Osteocyte (in vitro differentiated cells): ENCODE results near the gene FAM149A. TPM values are rescaled to one million over a fixed set of nuclear protein-coding genes. Genes with fewer than 3 reads are reported as not detected.
A peak's percentile ranks its signal among the peaks of the same experiment; 100 is the strongest.

Source experiments
- DNase-seq: peaks from one replicate; pipeline ENCODE4 v3.0.0; 2021; ENCODE audit warnings: mixed read lengths; ENCODE audit not compliant: unreplicated experiment; ENCODE audit errors: extremely low spot score
- H3K27ac Mint-ChIP-seq: one replicate; pipeline ENCODE4 v1.8.0; 2021; ENCODE audit warnings: mild to moderate bottlenecking, mixed read lengths; ENCODE audit not compliant: unreplicated experiment
- H3K27me3 Mint-ChIP-seq: one replicate; pipeline ENCODE4 v1.8.0; 2021; ENCODE audit warnings: mixed read lengths; ENCODE audit not compliant: unreplicated experiment
- H3K36me3 Mint-ChIP-seq: one replicate; pipeline ENCODE4 v1.8.0; 2021; ENCODE audit warnings: mixed read lengths; ENCODE audit not compliant: unreplicated experiment
- H3K4me1 Mint-ChIP-seq: one replicate; pipeline ENCODE4 v1.8.0; 2021; ENCODE audit warnings: mixed read lengths; ENCODE audit not compliant: unreplicated experiment
- H3K4me3 Mint-ChIP-seq: one replicate; pipeline ENCODE4 v1.8.0; 2021; ENCODE audit warnings: mild to moderate bottlenecking, moderate library complexity, mixed read lengths; ENCODE audit not compliant: unreplicated experiment
- H3K9me3 Mint-ChIP-seq: one replicate; pipeline ENCODE4 v1.8.0; 2021; ENCODE audit warnings: mixed read lengths; ENCODE audit not compliant: unreplicated experiment
- total RNA-seq: library from RNA; stranded (reverse); gene quantifications from 2 replicates; pipeline ENCODE4 v1.2.1, GENCODE V29; 2021
- TF ChIP-seq, protein P1 (sequence below): fragments of 200-600 bp; sonication (generic); IDR thresholded peaks from 2 replicates; pipeline ENCODE4 v1.5.0; 2021; ENCODE audit warnings: antibody characterized with exemption, mild to moderate bottlenecking, moderate library complexity

FAM149A gene
- total RNA-seq, 1 donor from 2014 or later, result 2.3 TPM

DNA sequence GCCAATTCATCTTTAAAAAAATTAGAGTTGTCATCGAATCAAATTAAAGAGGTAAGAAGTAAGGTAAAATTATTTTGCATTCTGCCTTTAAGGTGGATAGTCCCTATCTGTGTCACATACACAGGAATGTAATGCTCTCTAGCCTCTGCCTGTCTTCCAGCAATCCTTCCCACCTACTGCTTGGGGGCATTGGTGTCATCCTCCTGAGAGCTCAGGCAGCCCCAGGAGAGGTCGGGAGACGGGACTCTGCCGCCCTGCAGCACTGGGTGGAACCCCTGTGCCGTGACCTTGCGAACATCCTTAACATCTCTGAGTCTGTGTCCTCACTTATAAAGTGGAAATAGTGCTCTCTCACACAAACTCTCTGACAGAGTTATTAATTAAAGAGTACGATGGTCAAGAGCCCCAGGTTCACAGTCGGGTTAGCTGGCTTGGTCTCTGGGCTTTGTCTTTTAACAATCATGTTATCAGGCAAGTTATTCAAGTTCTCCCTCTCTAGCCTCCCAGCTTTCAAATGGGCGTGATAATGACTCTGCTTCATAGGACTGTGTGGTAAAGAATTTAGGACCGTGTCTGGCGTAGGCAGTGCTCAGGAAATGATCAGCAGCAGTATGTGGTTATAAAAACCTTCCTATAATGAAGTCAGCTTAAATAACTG is 25.4 kb upstream of the FAM149A start:
- Mint-ChIP-seq H3K9me3 (no peaks in the 10 kb centered on the region), H3K27ac (peak overlapping the region; percentile 20), H3K4me1 (peaks cover 25% of the 10 kb centered on the region), H3K4me3 (no peak overlapping the region), H3K36me3 (peaks cover 12% of the 10 kb centered on the region), H3K27me3 (no peaks in the 10 kb centered on the region)
- DNase-seq, result no peak
- TF ChIP-seq, protein P1, sequence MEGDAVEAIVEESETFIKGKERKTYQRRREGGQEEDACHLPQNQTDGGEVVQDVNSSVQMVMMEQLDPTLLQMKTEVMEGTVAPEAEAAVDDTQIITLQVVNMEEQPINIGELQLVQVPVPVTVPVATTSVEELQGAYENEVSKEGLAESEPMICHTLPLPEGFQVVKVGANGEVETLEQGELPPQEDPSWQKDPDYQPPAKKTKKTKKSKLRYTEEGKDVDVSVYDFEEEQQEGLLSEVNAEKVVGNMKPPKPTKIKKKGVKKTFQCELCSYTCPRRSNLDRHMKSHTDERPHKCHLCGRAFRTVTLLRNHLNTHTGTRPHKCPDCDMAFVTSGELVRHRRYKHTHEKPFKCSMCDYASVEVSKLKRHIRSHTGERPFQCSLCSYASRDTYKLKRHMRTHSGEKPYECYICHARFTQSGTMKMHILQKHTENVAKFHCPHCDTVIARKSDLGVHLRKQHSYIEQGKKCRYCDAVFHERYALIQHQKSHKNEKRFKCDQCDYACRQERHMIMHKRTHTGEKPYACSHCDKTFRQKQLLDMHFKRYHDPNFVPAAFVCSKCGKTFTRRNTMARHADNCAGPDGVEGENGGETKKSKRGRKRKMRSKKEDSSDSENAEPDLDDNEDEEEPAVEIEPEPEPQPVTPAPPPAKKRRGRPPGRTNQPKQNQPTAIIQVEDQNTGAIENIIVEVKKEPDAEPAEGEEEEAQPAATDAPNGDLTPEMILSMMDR, result no peak

DNA sequence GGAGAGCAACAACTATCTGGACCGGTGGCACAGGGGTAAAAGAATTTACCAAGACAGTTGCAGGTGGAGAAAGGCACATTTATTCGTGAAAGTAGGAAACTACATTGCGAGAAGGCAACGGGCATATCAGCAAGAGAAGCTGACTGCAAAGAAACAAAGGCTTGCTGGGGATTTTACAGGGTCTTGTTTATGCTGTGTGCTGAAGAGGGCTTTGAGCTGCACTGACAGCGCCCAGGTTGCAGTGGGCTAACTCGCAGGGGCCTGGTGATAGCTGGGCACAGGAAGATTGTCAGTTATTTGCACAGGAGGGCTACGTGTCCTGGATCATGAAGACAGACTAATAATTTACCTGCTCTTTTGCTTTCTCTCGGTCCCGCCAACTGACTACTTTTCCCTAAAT is 24.8 kb upstream of the FAM149A start:
- Mint-ChIP-seq H3K36me3 (peaks cover 12% of the 10 kb centered on the region), H3K27ac (peak overlapping the region; percentile 20), H3K4me3 (no peak overlapping the region), H3K4me1 (peaks cover 25% of the 10 kb centered on the region), H3K27me3 (no peaks in the 10 kb centered on the region), H3K9me3 (no peaks in the 10 kb centered on the region)
- TF ChIP-seq, protein P1, result no peak
- DNase-seq, result no peak

DNA sequence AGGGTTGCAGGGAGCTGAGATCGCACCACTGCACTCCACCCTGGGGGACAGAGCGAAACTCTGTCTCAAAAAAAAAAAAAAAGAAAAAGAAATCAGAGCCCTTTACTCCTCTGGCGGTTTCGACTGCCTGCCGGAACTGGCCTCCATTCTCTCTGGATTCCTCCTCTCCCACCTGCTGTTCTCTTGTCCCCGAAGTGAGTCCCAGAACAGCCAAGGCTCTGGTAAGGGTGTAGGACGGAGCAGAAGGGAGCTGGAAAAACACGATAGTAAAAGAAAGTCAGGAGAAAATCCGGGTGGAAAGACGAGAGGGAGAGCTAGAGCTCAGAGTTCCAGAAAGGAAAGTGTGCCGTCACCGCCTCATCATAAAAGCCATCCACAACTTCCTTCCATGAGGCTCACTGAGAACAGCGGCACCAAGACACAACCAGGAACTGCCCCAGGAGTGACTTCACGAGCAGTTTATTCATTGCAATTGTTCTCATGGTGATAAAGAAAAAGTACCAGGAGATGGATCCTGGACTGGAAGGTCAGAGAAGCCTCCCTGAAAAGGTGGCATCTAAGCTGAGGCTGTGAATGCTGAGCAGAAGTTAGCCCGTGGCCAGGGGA is 23.2 kb upstream of the FAM149A start:
- H3K27ac Mint-ChIP-seq, result peak overlapping the region; percentile 78
- TF ChIP-seq, protein P1, result no peak
- H3K4me3 Mint-ChIP-seq, result peak overlapping the region; percentile 68

DNA sequence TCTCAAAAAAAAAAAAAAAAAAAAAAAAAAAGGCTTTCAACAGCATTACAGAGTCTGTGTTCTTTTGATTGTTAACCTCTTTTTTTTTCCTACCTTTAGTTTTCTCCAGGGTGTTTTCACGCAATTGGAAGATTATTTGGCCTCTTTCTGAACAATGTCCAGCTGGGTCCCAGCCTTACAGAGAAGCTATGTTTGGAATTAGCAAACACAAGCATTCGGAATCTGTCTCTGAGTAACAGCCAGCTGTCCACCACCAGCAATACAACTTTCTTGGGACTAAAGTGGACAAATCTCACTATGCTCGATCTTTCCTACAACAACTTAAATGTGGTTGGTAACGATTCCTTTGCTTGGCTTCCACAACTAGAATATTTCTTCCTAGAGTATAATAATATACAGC is 22.3 kb upstream of the FAM149A start:
- H3K36me3 Mint-ChIP-seq, result peaks cover 12% of the 10 kb centered on the region
- no peaks in the 10 kb centered on the region for H3K9me3 Mint-ChIP-seq
- TF ChIP-seq, protein P1, result no peak
- H3K27me3 Mint-ChIP-seq, result no peaks in the 10 kb centered on the region
- H3K27ac Mint-ChIP-seq, result no peak overlapping the region
- DNase-seq, result no peak
- no peak overlapping the region for H3K4me3 Mint-ChIP-seq
- H3K4me1 Mint-ChIP-seq, result peaks cover 25% of the 10 kb centered on the region

More for the DNA sequence above, 23.2 kb upstream of the FAM149A start:
- Mint-ChIP-seq H3K36me3 (peaks cover 12% of the 10 kb centered on the region), H3K4me1 (peaks cover 25% of the 10 kb centered on the region), H3K9me3 (no peaks in the 10 kb centered on the region), H3K27me3 (no peaks in the 10 kb centered on the region)
- no peak for DNase-seq

DNA sequence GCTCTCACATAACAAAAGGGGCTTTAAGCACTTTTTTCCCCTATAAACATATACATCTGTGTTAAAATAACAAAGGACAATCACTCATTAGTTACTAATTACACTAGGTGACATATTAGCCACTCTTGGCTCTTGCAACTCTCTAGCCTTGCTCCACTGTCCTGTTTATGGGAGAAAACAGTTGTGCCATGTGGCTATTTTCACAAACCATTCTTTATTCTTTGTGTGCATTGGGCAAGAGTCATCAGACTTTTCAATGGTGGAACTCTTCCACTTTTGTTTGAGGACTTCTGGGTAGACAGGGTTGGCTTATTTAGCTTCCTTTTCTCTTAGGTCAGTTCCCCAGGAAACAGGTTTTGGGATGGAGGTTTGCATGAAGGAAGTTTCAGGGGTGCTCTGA is 16.0 kb upstream of the FAM149A start:
- no peak overlapping the region for H3K27ac Mint-ChIP-seq
- no peaks in the 10 kb centered on the region for H3K9me3 Mint-ChIP-seq

More for the DNA sequence above, 16.0 kb upstream of the FAM149A start:
- peaks cover 5% of the 10 kb centered on the region for H3K27me3 Mint-ChIP-seq
- peaks cover 5% of the 10 kb centered on the region for H3K4me1 Mint-ChIP-seq
- H3K4me3 Mint-ChIP-seq, result no peak overlapping the region
- no peaks in the 10 kb centered on the region for H3K36me3 Mint-ChIP-seq
- TF ChIP-seq, protein P1, result no peak
- no peak for DNase-seq
